HG02852 (cell line): ENCODE results near the gene CFLAR.
A peak's percentile ranks its signal among the peaks of the same experiment; 100 is the strongest.
"Not testable (repeated sequence)": the region's sequence is repeated elsewhere in the genome, so short reads cannot be mapped to it uniquely, and the experiment has no call there.

Source experiments
- ATAC-seq: cut with Tn5 transposase; IDR thresholded peaks from one replicate; pipeline ENCODE4 v1.9.1; 2021; ENCODE audit warnings: mild to moderate bottlenecking, moderate library complexity; ENCODE audit not compliant: unreplicated experiment

Gene CFLAR

DNA sequence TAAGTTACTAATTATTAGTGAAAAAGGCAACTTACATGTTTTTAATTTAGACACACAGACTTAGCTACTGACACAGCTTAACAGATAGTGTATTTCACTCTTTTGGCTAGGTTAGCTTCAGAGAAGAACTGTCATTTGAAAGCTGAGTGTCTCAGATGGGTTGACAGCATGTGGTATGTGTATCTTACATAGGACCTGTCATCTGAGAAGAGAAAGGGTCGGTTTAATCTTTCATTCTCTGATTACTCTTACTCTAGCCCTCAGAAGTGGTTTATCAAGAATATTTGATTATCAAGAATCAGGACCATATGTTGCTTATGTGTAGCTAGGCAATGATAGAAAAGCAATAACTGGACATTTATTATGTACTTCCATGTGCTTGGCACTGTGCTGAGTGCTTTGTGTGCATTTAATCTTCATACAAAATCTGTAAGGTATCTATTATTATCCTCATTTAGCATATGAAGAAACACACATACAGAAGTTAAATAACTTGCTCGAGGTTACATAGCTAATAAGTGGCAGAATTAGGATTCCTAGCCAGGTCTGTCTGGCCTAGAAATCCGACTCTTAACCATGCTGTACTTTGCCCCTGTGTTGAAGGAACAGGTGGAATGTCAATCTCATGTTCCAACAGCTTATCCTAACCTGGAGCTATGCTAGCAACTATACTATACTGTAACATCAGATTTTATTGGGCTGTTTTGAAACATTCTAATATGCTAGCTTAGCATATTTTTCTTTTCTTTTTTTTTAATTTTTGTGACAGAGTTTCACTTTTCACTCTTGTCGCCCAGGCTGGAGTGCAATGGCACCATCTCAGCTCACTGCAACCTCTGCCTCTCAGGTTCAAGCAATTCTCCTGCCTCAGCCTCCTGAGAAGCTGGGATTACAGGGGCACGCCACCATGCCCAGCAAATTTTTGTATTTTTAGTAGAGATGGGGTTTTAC is 28.4 kb downstream of the CFLAR start:
- no peak for ATAC-seq

DNA sequence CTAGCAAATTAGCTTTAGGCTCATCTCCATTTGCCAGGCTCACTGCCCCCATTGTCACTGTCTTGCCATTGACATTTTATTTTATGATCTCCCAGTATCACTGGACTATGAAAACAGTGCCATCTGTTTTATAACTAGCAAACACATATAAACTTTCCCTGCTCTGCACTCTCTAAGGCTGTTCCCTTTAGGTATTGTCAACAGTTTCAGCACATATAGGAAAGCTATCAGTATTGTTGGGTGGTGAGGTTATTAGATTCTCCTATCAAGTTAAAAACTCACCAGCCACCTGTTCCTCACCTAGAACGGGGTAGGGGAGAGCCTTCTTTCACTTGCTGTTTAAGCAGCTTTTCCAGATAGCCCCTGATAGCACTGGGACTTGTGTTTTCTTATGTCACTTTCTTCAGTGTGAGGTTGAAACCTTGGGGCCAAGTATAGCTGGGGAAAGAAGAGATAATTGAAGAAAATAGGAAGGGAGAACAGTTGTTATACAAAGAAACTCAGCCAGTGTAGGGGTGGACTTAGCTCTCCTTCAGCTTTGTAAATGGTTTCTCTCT is 32.5 kb downstream of the CFLAR start:
- no peak for ATAC-seq

DNA sequence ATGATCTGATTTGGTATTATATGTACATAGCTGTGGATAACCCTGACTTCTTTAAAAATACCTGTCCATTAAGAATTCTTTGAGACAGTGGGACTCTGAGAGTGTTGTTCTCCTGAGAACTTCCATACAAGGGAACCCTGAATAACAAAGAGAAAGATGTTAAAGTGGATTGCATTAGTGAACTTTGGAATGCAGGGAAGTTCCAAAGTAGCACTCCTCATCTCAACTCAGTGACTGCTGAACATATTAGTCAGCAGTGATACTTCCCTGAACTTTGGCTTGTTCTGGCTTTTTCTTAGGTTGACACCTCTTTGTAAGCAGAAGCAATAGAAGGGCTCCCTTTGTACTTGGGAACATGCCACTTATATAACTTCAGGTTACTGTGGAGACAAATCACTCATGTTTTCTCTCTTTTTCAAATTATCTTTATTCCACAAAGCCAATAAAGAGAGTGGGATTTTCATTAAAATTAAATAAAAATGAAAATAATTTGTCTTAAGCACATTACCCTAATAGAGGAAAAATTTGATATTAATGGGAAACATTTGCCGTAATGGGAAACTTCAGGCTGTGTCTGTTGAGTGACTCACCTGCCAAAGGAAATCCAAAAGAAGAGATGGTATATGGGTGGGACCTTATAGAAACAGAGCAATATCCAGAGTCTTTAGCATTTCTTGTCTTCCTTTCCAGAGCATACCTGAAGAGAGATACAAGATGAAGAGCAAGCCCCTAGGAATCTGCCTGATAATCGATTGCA is 33.3 kb downstream of the CFLAR start:
- ATAC-seq = no peak

DNA sequence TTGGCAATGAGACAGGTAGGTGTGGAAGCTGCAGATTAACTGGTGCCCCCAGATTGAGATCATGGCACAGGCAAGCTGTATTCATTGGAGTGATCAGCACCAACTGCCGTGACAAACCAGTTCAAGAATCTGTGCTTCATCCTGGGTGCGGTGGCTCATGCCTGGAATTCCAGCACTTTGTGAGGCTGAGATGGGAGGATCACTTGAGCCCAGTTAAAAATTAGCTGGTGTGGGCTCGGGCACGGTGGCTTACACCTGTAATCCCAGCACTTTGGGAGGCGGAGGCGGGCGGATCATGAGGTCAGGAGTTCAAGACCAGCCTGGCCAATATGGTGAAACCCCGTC is 33.8 kb downstream of the CFLAR start:
- not testable (repeated sequence) for ATAC-seq

DNA sequence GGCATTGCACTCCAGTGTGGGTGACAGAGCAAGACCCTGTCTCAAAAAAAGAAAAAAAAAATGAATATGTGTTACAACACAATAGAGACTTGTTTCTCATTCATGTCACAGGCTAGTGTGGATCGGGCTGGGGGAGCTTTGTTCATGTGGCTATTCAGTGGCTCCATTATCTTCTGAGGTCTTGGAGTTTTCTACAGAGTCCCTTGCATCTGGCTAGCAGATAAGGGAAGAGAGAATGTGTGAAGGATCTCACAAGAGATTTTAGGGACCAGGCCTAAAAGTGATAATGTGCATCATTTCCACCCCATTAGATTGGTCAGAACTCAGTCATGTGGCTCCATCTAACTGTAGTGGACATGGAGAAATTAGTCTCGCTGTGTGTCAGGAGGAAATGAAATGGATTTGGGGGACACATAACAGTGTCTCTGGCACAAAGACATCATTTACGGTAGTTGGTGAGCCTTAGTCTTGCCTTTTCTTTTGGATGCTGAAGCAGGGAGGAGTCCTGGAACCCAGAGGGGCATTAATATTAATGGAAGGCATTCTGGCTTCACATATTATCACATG is 34.6 kb downstream of the CFLAR start:
- no peak for ATAC-seq

DNA sequence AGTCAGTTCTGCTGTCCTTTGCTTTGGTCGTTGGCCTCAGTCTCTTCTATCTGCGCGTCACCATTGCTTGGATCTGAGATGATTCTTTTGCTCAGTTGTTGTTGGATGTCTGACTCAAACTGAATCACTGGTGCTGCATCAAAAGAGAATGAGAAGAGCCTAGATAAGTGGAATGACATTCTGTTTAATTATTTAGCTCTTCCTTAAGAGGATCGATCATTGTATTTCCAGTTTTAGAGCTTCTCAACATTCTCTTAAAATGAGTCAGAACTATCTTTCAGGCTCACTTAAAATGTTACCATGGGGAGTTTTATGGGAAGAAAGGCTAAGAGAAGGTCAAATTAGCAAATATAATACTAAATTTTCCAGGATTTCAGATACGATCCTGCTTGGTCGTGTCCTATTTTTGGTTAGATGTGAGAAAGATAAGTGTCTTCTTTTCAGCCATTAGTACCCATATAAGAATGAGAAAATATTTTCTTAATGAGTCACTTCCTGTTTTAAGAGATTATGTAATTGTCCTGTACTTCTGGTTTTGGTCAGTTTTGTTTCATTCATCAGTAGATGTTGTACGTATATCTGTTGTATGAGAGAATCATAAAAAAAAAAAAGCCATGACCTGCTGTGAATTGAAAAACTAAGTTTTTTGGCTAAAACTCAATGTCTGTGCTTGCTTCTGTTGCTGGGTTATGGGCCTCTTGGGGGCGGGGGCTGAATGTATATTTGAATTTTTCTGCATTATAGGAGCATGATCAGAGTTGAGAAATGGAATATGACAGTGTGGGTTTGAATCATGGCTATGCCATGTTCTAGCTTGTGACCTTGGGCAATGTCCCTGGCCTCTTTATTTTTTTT is 35.4 kb downstream of the CFLAR start:
- ATAC-seq = peak; percentile 84

DNA sequence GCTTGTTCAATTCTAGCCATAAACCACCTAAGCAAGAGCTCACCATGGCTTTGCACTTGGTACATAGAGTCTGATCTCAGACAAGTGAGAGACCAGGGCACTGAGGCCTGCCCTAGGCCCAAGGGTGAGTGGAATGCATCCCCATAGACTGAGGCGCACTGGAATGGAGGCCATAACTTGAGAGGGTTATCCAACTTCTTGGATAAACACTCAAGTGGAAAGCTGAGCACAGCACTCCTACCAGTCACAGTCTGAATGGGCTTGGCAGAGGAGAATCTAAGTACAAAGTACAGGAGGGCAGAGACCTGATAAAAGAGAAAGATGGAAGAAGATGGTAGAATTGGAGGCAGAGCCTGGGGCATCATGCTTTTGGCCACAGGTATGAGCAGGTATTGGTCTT is 36.6 kb downstream of the CFLAR start:
- no peak for ATAC-seq

DNA sequence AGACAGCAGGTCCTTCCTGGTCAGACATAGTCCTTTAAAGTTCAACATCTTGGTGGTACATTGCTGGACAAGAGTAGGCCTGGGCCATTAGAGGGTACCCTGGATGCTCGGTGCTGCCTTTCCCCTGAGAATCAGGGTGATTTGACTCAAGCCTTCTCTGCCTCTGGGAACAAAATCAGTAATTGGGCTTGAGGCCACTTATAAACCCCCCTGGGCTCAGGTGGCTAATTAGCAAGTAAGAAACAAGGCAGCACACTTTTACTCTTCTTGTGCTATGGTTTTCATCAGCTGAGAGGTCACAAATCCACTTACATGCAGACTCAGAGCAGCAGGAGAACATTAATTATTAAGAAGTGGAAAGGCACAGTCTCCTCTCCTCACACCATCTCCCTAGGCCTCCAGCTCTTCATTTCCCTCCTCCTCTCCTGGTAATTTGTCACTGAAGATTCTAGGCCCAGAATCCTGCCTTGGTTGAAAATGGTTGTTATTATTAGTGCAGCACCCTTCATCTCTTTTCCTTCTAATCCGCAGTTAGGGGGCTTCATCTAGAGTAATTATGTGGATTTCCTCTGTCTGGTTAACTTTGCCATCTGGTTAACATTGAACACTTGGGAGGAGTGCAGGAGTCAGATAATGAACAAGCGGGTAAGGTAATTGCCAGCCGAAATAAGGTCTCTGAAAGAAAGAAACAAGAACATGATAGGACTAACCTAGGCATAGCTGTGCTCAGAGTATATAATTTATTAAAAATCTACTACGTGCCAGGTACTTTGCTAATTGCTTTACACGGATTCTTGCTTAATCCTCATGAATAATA is 37.2 kb downstream of the CFLAR start:
- no peak for ATAC-seq

DNA sequence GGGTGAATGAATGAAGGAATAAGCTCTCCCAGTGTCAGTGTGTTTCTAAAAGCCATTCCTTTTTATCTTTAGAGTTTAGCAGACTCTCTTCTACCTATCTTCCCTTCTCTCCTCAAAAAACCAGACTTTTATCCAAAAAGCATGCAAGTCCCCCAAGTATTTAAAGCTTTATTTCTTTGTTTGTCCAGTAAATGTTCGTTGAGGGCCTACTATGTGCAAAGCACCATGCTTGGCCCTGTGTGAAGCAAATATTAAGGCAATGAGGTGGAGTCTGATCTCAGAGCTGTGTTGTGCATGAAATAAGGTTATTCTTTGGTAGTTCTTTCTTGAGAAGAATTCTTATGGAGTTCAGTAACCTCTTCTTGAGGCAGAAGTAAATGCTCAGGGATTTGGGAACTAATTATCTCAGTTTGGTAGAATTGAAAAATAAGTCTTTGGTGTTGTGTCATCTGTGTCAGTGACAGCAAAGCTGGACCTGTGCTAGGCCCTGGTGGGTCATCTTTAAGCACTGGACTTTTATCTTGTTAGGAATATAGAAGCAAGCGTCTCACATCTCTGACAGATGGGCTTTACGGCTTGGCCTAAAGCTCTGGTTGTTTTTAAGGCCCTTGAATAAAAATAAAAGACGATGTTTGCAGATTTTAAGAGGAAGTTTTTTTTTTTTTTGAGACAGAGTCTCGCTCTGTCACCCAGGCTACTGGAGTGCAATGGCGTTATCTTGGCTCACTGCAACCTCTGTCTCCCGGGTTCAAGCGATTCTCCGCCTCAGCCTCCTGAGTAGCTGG is 38.8 kb downstream of the CFLAR start:
- no peak for ATAC-seq

DNA sequence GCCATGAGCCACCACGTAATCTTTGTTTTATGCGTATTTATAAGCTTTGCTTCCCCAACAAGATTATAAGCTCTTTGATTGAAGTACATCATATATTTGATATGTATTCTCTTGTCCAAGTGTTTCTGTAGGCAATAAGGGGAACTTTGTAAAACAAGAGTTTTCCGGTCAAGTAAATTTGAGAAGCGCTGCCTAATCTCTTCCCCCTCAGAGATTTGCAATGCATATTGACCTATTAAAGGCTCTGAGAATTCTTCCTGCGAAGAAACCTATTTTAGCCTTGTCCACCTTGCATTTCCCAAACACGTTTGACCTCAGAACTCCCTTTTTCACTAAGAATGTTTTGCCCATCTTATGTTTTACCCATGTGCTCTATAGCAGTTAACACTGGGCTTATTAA is 40.1 kb downstream of the CFLAR start:
- no peak for ATAC-seq

DNA sequence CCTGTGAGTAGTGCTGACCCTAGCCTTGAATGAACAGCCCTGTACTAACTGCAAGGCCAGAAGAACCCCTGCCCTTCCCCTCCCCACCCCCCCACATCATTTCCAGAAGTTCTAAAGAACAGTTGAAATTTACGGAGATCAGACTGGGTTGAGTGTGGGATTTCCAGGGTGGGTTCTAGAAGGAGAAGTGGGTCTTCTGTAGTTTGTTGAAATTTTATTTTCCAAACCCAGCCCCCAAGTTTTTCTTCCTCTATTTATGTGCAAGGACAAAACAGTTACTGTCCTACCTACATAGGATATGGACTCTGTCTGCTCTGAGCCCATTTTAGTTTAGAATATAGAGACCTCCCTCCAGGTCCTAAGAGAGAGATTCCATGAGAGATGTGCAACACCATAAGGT is 40.7 kb downstream of the CFLAR start:
- ATAC-seq = no peak

DNA sequence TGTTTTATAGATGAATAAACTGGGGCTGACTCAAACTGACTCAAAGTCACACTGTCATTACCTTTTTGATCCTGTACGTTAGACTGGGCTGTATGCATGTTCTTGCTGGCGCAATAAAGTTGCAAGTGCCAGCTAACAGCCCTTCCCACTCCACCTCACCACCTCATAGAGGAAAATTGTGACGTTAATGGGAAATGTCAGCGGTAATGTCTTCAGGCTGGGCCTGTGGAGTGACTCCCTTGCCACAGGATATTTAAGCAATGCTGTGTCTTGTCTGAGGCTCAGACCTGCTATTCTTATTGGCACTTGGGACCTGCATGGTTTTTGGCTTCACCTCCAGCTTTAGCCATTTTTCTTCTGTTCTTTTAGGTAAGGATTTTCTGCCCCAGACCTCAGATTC is 41.7 kb downstream of the CFLAR start:
- ATAC-seq = peak; percentile 24

DNA sequence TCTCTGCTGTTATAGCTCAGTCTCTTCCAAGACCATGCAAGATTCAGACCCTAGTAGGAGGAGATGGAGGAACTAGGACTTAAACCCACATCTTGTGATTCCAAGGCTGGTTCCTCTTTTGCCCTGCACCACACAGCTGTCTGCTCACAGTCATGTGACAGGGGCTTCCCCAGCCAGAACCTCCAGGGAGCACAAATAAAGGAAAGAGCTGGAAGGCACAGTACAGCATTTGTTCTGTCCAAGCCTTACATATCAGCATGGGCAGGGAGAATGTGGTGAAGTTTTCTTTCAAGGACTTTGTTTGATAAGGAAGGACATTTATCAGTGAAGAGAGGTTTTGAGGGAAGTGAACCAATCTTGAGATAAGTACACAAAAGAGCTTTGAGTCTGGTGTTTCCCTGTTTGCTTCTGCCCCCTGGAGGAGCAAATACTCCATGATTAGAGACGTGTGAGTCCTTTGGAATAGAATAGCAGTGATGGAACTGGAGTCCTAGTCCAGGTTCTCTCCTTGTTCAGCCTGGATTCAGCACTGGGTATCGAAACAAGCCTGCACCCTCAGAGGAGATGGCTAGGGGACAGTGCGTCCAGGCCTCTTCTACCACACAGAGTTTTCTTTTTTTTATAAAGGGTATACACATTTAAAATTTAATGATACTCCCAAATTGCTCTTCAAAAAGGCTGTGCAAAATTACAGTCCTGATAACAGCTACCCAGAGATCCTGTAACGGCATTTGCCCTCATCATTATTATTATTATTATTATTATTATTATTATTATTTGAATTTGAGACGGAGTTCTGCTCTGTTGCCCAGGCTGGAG is 42.4 kb downstream of the CFLAR start:
- peak; percentile 94 for ATAC-seq

DNA sequence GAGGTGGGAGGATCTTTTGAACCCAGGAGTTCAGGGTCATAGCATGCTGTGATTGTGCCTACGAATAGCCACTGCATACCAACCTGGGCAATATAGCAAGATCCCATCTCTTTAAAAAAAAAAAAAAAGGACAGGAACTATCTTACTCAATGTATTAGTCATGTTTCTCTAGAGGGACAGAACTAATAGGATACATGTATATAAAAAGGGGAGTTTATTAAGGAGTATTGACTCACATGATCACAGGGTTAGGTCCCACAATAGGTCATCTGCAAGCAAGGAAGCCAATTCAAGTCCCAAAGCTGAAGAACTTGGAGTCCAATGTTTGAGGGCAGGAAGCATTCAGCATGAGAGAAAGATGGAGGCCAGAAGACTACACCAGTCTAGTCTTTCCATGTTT is 48.2 kb downstream of the CFLAR start:
- no peak for ATAC-seq

DNA sequence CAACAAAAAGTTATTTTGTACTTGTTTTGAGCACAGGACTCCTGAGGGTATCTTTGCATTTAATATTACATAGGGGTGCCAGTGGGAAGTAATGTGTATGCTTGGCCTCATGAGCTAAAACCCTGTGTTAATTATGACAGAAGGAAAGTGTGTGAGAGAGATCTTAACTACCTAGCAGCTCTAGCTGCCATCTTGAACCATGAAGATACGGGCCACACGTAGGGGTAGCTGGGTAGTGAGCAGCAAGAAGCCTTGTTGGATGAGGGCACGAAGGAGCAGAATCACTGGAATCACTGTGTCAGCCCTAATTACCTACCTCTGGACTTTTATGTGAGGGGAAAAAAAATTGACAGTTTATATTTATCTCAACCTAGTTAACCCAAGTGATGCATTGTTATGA is 51.6 kb downstream of the CFLAR start:
- no peak for ATAC-seq

DNA sequence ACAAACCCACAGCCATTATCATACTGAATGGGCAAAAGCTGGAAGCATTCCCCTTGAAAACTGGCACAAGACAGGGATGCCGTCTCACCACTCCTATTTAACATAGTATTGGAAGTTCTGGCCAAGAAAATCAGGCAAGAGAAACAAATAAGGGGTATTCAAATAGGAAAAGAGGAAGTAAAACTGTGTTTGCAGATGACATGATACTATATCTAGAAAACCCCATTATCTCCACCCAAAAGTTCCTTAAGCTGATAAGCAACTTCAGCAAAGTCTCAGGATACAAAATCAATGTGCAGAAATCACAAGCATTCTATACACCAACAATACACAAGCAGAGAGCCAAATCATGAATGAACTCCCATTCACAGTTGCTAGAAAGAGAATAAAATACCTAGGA is 52.5 kb downstream of the CFLAR start:
- ATAC-seq = not testable (repeated sequence)

DNA sequence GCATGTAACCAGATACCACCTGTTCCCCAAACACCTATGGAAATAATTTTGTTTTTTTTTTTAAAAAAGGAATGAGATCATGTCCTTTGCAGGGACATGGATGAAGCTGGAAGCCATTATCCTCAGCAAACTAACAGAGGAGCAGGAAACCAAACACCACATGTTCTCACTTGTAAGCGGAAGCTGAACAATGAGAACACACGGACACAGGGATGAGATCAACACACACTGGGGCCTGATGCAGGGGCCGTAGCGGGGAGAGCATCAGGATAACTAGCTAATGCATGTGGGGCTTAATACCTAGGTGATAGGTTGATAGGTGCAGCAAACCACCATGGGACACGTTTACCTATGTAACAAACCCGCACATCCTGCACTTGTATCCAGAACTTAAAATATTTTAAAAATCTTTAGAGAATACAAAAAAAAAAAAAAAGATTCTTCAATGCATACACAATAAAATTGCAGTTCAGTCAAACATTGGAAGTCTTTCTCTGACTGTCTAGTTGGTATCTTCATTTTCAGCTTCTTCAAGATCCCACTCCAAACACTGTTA is 55.4 kb downstream of the CFLAR start:
- no peak for ATAC-seq

DNA sequence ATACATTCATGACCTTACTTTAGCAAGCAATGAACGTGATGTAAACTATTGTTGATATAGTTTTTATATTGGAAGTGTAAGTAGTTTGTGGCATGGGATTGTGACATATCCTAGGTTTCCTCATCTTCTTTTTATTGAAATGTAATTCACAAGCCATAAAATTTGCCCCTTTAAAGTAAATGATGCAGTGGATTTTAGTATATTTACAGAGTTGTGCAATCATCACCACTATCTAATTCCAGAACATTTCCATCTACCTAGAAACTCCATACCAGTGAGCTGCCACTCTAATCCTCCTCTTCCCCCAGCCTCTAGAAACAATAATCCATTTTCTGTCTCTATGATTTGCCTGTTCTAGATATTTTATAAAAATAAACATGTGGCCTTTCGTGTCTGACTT is 56.3 kb downstream of the CFLAR start:
- ATAC-seq = no peak
